Femur (tissue), 1 donor: ENCODE measurements around the gene MBD3L3.
"Not testable (repeated sequence)": the region's sequence is repeated elsewhere in the genome, so short reads cannot be mapped to it uniquely, and the experiment has no call there.

Experiments
- DNase-seq: peaks from one replicate; pipeline ENCODE4 v3.0.0-alpha.2; 2017

The MBD3L3 gene

DNA sequence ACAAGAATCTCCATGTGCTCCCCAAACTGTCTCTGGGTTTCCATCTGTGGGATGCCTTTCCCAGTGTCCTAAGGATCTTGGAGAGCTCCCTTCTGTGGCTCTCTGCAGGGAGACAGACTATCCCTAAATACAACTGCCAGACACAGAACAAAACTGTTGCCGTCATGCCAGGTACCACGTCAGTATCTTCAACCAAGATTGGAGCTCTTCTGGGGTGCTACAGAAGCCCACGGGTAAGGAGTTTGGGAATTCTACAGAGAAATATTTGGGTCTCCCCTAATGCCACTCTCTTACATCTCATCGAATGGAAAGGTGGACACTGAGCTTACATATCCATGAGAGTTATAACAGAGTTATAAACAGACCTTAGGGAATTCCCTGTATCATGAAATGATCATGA lies 4.9 kb upstream of the MBD3L3 start:
- no peak for DNase-seq

DNA sequence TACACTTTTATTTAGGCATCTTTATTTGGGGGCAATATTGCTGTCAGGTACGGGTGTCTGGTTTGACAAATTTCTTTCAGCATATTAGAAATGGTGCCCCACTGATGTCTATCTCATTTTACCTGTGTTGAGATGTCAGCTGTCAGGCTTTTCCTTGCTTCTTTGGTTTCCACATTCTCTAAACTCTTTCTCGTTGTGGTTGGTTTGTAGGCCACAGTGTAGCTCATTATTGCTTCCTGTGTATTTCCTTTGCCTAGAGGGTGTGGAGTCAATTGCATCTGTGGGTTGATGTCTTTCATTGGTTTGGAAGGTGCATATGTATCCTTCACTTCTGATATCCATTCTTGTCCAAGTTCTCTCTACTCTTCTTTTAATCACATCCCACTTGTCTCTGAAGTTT lies 1.5 kb upstream of the MBD3L3 start:
- not testable (repeated sequence) for DNase-seq

DNA sequence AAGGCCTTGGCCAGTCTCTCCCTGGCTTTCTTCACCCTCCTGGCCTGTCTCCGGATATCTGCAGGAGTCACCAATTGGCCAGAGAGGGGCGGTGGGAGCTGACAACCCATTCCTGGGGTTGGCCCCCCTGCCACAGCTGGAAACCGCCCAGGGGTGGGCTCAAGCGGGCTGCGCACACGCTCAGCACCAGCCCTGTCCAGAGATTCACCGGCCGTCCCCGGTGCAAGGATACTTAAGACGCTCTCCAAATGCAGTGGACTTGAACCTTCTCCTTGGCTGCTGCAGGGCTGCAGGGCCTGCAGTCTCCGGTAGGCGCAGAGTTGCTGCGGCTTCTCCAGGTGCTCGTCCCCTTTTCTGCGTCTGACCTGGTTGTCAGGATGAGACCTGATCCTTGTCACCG lies 2.1 kb downstream of the MBD3L3 start:
- not testable (repeated sequence) for DNase-seq

DNA sequence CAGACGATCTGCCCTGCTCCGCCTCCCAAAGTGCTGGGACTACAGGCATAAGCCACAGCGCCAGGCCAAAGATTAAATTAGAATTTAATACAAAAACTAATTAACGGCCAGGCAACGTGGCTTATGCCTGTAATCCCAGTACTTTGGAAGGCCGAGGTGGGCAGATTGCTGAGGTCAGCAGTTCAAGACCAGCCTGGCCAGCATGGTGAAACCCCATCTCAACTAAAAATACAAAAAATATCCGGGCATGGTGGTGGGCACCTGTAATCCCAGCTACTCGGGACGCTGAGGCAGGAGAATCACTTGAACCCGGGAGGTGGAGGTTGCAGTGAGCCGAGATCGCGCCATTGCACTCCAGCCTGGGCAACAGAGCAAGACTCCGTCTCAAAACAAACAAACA lies 2.8 kb downstream of the MBD3L3 start:
- not testable (repeated sequence) for DNase-seq

DNA sequence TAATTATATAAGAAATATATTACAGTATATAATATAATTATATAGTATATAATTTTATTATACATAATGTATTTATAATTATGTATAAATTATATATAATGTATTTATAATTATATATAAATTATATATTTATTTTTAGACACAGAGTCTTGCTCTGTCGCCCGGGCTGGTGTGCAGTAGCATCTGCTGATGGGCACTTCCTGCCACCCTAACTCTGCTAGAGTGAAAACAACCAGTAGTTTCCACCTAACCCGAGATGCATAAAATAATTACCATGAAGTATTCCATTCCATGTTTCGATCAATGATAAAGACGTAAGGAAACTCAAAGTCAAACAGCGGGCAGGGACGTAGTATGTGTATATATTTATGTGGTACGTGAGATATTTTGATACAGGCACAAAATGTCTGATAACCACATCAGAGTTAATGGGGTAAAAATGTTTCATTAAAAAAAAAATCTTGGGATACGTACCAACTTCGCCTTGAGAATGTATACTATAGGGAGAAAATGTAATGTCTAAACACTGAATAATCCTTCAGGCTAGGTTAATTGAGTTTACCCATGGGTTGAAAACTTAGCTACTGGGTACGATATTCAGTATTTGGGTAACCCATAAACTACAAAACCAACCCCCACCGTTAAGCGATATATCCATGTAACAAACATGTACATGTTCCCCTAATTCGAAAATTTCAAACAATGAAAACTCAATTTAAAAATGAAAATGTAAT lies 3.7 kb downstream of the MBD3L3 start:
- not testable (repeated sequence) for DNase-seq

DNA sequence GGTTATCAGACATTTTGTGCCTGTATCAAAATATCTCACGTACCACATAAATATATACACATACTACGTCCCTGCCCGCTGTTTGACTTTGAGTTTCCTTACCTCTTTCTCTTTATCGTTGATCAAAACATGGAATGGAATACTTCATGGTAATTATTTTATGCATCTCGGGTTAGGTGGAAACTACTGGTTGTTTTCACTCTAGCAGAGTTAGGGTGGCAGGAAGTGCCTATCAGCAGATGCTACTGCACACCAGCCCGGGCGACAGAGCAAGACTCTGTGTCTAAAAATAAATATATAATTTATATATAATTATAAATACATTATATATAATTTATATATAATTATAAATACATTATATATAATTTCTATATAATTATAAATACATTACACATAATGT lies 5.6 kb downstream of the MBD3L3 start:
- not testable (repeated sequence) for DNase-seq

DNA sequence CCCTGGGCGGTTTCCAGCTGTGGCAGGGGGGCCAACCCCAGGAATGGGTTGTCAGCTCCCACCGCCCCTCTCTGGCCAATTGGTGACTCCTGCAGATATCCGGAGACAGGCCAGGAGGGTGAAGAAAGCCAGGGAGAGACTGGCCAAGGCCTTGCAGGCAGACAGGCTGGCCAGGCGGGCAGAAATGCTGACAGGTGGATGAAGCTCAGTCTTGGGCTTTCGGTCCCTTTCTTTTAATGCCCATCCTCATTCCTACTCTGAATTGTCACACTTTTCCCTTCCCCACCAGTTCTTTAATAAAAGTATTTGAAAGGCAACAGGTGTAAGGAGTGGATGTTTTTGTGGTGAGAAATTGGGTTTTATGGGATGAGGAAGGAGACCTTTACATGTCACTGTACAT lies 7.1 kb downstream of the MBD3L3 start:
- DNase-seq = not testable (repeated sequence)

DNA sequence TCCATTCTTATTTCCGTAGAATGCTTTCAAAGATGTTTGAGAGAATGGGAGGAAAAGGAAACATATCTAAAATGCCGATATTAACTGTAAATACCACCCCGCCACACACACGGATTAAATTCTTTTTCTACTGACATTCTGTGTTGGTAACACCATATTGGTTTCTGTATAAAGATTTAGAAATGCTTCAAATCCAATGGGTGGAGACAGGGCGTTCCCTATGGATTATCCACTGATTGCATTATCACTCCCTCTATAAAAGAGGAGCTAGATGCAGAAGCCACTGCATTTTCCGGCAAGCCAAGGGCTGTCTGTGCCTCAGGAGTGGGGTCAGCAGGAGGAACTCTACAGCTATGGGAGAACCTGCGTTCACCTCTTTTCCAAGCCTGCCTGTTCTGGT lies 9.5 kb downstream of the MBD3L3 start, which contains the start of gene MBD3L2:
Gene MBD3L2 (plus strand): TSS at position 301 of the 400 bp plus-strand sequence. CDS start 53 bp downstream, at position 354.
- DNase-seq = not testable (repeated sequence)

DNA sequence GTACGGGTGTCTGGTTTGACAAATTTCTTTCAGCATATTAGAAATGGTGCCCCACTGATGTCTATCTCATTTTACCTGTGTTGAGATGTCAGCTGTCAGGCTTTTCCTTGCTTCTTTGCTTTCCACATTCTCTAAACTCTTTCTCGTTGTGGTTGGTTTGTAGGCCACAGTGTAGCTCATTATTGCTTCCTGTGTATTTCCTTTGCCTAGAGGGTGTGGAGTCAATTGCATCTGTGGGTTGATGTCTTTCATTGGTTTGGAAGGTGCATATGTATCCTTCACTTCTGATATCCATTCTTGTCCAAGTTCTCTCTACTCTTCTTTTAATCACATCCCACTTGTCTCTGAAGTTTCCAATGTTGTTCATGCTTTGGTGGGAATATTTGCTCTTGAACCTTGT lies 16.9 kb downstream of the MBD3L3 start:
- not testable (repeated sequence) for DNase-seq

DNA sequence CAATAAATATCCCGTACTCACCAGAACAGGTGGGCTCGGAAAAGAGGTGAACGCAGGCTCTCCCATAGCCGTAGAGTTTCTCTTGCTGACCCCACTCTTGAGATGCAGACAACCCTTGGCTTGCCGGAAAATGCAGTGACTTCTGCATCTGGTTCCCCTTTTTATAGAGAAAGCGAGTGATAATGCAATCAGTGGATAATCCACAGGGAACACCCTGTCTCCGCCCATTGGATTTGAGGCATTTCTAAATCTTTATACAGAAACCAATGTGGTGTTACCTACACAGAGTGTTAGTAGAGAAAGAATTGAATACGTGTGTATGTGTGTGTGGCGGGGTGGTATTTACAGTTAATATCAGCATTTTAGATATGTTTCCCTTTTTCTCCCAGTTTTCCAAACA lies 18.4 kb downstream of the MBD3L3 start, which contains the start of gene MBD3L4:
Gene MBD3L4 (minus strand): TSS at position 101 of the 400 bp plus-strand sequence. CDS start 35 bp downstream, at position 66.
- not testable (repeated sequence) for DNase-seq

DNA sequence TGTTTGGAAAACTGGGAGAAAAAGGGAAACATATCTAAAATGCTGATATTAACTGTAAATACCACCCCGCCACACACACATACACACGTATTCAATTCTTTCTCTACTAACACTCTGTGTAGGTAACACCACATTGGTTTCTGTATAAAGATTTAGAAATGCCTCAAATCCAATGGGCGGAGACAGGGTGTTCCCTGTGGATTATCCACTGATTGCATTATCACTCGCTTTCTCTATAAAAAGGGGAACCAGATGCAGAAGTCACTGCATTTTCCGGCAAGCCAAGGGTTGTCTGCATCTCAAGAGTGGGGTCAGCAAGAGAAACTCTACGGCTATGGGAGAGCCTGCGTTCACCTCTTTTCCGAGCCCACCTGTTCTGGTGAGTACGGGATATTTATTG lies 28.2 kb downstream of the MBD3L3 start, which contains the start of gene MBD3L5:
Gene MBD3L5 (plus strand): TSS at position 301 of the 400 bp plus-strand sequence. CDS start 34 bp downstream, at position 335.
- DNase-seq = not testable (repeated sequence)

DNA sequence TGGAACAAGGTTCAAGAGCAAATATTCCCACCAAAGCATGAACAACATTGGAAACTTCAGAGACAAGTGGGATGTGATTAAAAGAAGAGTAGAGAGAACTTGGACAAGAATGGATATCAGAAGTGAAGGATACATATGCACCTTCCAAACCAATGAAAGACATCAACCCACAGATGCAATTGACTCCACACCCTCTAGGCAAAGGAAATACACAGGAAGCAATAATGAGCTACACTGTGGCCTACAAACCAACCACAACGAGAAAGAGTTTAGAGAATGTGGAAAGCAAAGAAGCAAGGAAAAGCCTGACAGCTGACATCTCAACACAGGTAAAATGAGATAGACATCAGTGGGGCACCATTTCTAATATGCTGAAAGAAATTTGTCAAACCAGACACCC lies 29.7 kb downstream of the MBD3L3 start:
- DNase-seq = not testable (repeated sequence)

DNA sequence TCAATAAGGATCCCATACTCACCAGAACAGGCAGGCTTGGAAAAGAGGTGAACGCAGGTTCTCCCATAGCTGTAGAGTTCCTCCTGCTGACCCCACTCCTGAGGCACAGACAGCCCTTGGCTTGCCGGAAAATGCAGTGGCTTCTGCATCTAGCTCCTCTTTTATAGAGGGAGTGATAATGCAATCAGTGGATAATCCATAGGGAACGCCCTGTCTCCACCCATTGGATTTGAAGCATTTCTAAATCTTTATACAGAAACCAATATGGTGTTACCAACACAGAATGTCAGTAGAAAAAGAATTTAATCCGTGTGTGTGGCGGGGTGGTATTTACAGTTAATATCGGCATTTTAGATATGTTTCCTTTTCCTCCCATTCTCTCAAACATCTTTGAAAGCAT lies 37.1 kb downstream of the MBD3L3 start, which contains the start of gene MBD3L2B:
Gene MBD3L2B (minus strand): TSS at position 101 of the 400 bp plus-strand sequence. CDS start 34 bp downstream, at position 67.
- DNase-seq = not testable (repeated sequence)

DNA sequence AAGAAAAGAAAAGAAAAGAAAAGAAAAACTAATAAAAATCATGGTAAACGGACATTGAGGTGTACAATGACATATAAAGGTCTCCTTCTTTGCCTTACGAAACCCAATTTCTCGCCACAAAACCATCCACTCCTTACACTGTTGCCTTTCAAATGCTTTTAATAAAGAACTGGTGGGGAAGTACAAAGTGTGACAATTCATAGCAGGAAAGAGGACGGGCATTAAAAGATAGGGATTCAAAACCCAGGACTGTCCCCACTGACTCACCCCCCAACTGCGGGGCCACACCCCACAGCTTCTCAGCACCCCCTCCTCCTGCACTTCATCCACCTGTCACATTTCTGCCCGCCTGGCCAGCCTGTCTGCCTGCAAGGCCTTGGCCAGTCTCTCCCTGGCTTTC lies 39.6 kb downstream of the MBD3L3 start:
- DNase-seq = no peak

DNA sequence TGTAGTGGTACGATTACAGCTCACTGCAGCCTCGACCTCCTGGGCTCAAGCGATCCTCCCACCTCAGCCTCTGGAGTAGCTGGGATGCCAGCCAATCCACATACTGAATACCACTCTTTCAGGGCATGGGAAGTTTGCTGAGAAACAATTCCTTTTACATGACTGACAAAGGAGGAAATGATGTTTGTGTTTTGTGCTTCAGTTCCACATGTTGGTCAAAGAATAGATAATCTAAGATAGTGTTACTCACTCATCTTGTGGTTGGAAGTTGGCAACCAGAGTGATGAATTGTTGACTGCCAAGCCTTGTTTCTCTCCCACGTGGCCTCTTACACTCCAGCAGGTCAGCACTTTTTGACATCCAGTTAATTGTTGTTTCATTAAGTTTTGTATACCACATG lies 44.8 kb downstream of the MBD3L3 start:
- DNase-seq = no peak

DNA sequence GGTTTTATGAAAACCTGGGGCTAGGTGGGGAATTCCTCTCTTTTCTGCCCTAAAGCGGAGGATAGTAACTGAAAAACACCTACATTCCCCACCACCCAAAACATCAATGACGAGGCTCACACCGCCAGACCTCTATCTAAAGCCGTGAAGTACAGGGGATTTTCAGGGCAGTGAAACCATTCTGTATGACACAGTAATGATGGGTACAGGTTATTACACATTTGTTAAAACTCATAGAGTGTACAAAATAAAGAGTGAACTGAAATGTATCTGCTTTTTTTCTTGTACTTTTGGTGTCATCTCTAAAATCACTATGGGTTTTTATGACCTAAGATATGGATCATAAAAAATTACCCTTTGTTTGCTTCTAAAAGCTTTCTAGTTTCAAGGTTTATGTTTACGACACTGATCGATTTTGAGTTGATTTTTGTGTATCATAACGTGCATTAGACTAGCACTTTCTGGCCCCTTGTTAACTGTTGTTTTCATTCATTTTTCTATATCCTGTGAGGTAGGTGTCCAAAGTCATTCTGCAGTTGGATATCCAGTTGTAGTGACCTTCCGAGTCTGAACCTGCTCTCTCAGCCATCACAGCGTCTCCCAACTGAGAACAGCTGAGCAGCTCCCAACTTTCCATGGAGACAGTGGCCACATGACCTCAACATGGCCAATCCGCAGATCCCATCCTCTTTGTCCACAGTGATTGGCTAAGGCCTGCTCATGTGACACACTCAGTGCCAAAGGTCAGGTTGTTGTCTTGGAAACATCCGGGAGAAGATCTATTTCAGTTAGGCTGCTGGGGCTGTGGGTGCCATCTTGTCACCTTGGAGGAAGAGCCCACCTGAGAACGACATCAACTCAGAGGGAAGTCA lies 47.5 kb downstream of the MBD3L3 start:
- no peak for DNase-seq

DNA sequence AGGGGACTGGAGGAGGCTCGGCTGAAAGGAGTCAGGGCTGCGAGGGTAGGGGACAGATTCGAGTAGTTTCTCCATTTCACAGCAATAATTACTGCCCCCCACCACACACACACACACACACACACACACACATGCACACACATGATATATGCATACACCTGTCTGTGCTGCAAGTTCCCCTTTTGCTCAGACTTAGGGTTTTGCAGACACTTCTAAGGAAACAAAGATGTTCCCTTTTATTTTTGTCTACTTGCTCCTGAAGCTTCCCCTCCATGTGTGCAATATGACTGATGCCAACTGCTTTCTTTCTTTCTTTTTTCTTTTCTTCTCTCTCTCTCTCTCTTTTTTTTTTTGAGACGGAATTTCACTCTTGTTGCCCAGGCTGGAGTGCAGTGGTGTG lies 50.6 kb downstream of the MBD3L3 start:
- no peak for DNase-seq
